HG02763 (cell line): ENCODE measurements around the gene KMT5C.
A peak's percentile ranks its signal among the peaks of the same experiment; 100 is the strongest.

ENCODE experiments used
- ATAC-seq: cut with Tn5 transposase; IDR thresholded peaks from one replicate; pipeline ENCODE4 v1.9.1; 2021; ENCODE audit warnings: mild to moderate bottlenecking, moderate library complexity; ENCODE audit not compliant: unreplicated experiment

The KMT5C gene

GRCh38 chr19:55339105-55339888 is at the start of gene KMT5C:
KMT5C (plus strand) TSS chr19:55339876; CDS start chr19:55341937, 2,061 bp downstream.
- ATAC-seq = peak; percentile 85

GRCh38 chr19:55297267-55297666 is 42.4 kb upstream of the KMT5C start:
- ATAC-seq = no peak

DNA sequence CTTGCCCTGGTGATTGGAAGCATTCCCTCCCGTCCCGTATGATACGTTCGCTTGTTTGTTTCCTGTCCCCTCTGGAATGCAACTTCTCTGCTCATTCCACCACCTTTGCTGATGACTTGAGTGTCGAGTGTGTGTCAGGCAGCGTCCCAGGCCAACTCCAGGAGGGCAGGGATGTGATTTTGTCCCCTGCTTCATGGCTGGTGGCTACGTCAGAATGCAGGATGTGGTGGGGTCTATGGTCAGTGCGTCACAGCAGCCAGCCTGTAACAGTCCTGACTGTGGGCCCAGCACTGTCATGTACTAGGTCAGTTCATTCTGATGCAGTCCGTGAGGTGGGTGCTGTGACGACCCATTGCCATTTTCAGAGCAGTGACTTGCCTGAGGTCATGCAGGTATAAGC is 39.7 kb upstream of the KMT5C start:
- no peak for ATAC-seq

DNA sequence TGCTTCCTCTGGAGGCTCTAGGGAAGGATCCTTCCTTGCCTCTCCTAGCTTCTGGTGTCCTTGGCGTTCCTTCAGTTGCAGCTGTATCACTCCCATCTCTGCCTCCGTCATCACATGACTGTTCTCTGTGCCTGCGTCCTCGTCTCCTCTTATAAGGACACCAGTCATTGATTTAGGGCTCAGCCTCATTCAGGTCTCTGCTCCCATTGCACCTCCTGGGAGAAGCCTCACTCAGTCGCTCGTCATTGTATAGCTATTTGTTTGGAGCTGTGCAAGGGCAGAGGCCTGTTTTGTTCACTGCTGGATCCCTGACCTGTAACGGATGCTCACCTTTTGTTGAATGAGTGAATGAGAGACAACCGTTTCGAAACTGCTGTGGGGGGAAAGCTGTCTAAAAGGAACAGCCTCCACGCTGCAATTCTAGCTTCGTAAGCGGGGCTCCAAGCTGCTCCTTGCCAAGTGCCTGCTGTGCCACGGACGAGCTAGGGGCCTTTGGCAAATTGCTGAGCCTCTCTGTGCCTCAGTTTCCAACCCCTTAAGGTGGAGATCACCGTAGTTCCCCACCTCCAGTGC is 38.7 kb upstream of the KMT5C start:
- no peak for ATAC-seq

GRCh38 chr19:55301459-55302317 is 38.0 kb upstream of the KMT5C start:
- peak; percentile 65 for ATAC-seq

DNA sequence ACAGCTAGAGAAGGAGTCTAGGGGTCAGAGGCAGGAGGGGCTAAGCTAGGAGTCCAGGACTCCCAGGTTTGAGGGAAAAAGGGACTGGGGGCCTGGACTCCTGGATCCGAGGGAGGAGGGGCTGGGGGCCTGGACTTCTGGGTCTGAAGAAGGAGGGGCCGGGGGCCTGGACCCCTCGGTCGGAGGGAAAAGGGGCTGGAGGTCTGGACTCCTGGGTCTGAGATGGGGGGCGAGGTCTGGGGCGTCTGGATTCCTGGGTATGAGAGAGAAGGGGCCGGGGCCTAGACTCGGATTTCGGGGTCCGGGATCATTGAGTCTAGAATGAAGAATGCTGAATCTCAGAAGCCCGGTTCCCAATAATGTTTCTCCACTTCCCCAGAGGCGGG is 37.4 kb upstream of the KMT5C start:
- no peak for ATAC-seq

DNA sequence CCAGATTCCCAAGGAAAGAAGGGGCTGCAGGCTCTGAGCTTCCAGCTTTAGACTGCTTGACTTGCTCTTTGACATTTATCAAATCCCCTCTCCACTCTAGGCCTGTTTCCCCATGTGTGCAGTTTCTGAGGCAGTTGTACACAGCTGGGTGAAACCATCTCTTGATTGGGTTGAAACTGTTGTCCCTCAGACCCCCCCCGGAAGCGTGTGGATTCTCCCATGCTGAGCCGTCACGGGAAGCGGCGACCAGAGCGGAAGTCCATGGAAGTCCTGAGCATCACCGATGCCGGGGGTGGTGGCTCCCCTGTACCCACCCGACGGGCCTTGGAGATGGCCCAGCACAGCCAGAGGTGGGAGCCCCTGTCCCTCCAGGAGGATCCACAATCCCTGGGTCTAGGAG is 36.2 kb upstream of the KMT5C start:
- ATAC-seq = no peak

- ATAC-seq = no peak
Measured at GRCh38 chr19:55304279-55304978, 35.2 kb upstream of the KMT5C start.

DNA sequence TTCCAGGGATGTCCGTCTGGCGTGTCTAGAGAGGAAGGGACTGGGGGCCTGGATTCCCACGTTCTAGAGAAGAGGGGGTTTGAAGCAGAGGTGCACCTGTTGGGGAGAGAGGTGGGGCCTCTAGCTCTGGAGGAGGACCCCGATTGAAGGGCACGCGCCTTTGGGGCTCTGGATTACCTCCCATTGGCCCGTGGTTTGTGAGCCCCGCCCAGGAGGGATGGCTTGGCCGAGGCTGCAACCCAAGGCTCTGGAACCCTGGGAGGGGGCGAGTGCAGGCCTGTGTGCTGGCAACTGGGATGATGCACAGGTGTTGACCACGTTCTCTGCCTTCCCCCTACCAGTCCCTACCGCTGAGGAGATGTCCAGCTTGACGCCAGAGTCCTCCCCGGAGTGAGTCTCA is 34.7 kb upstream of the KMT5C start:
- no peak for ATAC-seq

GRCh38 chr19:55305491-55305890 is 34.2 kb upstream of the KMT5C start:
- ATAC-seq = no peak

DNA sequence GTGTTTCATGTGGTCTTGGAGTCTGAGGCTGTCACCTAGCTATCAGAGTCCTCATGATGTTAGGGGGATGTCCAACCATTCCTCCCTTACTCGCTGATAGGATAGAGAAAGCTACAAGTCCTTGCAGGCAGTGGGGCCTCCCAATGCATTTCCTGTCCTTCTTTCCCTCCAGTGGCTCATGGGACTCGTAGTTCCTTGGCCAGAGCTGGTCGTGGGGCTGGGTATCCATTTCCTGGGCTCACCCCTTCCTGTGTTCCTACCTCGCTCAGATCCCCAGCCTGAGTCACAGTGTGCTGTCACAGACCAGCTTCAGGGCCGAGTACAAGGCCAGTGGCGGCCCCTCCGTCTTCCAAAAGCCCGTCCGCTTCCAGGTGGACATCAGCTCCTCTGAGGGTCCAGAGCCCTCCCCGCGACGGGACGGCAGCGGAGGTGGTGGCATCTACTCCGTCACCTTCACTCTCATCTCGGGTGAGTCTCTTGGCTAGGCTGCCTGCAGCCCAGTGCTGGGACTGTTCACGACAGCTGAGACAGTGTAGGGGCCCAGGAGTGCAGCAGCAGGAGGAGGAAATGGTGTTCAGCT is 33.6 kb upstream of the KMT5C start:
- no peak for ATAC-seq

GRCh38 chr19:55306712-55307111 is 33.0 kb upstream of the KMT5C start:
- no peak for ATAC-seq

GRCh38 chr19:55308281-55308680 is 31.4 kb upstream of the KMT5C start:
- ATAC-seq = no peak

DNA sequence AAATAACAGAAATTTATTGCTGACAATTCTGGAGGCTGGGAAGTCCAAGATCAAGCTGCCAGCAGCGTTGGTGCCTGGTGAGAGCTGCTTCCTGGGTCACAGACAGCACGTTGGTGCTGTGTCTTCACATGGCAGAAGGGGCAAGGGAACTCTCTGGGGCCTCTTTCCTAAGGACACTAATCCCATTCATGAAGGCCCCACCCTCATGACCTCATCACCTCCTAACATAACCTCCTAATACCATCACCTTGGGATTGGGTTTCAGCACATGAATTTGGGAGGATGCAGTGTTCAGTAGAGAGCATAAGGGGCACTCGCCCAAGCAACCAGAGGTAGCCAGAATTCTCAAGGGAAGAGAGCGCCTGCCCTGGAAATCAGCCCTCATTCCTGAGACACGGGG is 30.2 kb upstream of the KMT5C start:
- no peak for ATAC-seq

GRCh38 chr19:55310498-55310897 is 29.2 kb upstream of the KMT5C start:
- no peak for ATAC-seq

GRCh38 chr19:55311397-55311796 is 28.3 kb upstream of the KMT5C start:
- no peak for ATAC-seq

DNA sequence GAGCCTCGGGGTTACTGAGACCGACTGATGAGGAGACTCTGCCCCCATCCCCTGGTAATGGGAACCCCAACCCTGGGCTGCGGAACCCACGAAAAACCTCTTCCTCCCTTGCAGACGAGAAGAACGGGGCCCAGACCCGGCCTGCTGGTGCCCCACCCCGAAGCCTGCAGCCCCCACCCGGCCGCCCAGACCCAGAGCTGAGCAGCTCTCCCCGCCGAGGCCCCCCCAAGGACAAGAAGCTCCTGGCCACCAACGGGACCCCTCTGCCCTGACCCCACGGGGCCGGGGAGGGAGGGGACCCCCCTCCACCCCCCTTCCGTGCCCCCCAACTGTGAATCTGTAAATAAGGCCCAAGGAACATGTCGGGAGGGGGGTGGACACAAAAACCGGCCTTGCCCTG is 27.9 kb upstream of the KMT5C start:
- no peak for ATAC-seq

- no peak for ATAC-seq
Measured at GRCh38 chr19:55312621-55313512, 26.8 kb upstream of the KMT5C start.

DNA sequence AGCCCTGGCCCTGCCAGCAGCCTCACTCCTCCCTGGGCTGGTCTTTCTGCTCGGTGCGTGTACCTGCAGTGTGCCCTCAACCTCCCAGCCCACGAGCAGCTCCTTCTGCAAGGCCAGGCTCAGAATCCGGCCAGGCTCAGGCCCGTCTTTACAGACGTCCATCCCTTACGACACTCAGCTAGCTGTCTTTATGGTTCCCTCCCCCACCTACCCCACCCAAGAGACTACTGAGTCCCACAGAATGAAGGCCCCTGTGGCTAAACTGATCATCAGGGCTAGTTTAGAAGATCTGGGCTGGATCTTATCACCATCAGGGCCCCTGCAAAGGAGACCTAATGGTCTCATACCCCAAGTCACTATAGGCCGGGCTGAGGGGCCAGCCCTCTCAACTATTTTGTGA is 25.3 kb upstream of the KMT5C start:
- no peak for ATAC-seq
